Myocyte (in vitro differentiated cells): ENCODE results near the gene THUMPD1. TPM values are rescaled to one million over a fixed set of nuclear protein-coding genes. Genes with fewer than 3 reads are reported as not detected.
"Not testable (repeated sequence)": the region's sequence is repeated elsewhere in the genome, so short reads cannot be mapped to it uniquely, and the experiment has no call there.

Source experiments
- DNase-seq: peaks from one replicate; pipeline ENCODE4 v3.0.0-alpha.2; 2012; ENCODE audit warnings: low read depth
- polyA plus RNA-seq: library from polyadenylated mRNA; unstranded; fragments of >200 nt; gene quantifications from one replicate; pipeline ENCODE4 v1.2.1, GENCODE V29; 2012; ENCODE audit warnings: missing spikeins
- total RNA-seq: library from RNA; depleted of rRNA; stranded (reverse); fragments of >200 nt; gene quantifications from 2 replicates; pipeline ENCODE4 v1.2.3, GENCODE V29; 2014

The THUMPD1 gene
- total RNA-seq: 41.0 and 50.5 TPM in 2 replicates
- 12.6 TPM for polyA plus RNA-seq

- DNase-seq: peak; percentile 96
These were observed at the start of gene THUMPD1 for GRCh38 chr16:20741554-20742285. Gene THUMPD1 (minus strand): TSS chr16:20741818. CDS start chr16:20741739, 79 bp downstream.

- no peak for DNase-seq
These were observed 47.5 kb upstream of the THUMPD1 start for GRCh38 chr16:20789130-20789529.

- no peak for DNase-seq
These were observed 42.6 kb upstream of the THUMPD1 start for GRCh38 chr16:20784204-20784603.

GRCh38 chr16:20782470-20782869 is 40.9 kb upstream of the THUMPD1 start:
- DNase-seq: no peak

GRCh38 chr16:20781697-20782096 is 40.1 kb upstream of the THUMPD1 start:
- no peak for DNase-seq

- peak; percentile 63 for DNase-seq
These were observed 33.2 kb upstream of the THUMPD1 start for GRCh38 chr16:20774703-20775362.

- DNase-seq: no peak
These were observed 32.1 kb upstream of the THUMPD1 start for GRCh38 chr16:20773679-20774078.

GRCh38 chr16:20768818-20769217 is 27.2 kb upstream of the THUMPD1 start:
- no peak for DNase-seq

- DNase-seq: no peak
These were observed 26.5 kb upstream of the THUMPD1 start for GRCh38 chr16:20768121-20768520.

- DNase-seq: no peak
These were observed 26.0 kb upstream of the THUMPD1 start for GRCh38 chr16:20767577-20767976.

GRCh38 chr16:20766294-20766693 is 24.7 kb upstream of the THUMPD1 start:
- DNase-seq: no peak

GRCh38 chr16:20765732-20766131 is 24.1 kb upstream of the THUMPD1 start:
- no peak for DNase-seq

- not testable (repeated sequence) for DNase-seq
These were observed 22.8 kb upstream of the THUMPD1 start for GRCh38 chr16:20764448-20764847.

GRCh38 chr16:20763461-20764232 is 22.0 kb upstream of the THUMPD1 start, which contains the start of gene ACSM3:
Gene ACSM3 (plus strand): TSS chr16:20764014. CDS start chr16:20770035, 6,021 bp downstream.
- DNase-seq: peak; percentile 59

- no peak for DNase-seq
These were observed 20.9 kb upstream of the THUMPD1 start for GRCh38 chr16:20762404-20763123.

- DNase-seq: no peak
These were observed 19.6 kb upstream of the THUMPD1 start for GRCh38 chr16:20761175-20761574.

- no peak for DNase-seq
These were observed 18.7 kb upstream of the THUMPD1 start for GRCh38 chr16:20760346-20760745.

- DNase-seq: not testable (repeated sequence)
These were observed 14.2 kb upstream of the THUMPD1 start for GRCh38 chr16:20755799-20756198.

GRCh38 chr16:20755238-20755637 is 13.6 kb upstream of the THUMPD1 start:
- no peak for DNase-seq

GRCh38 chr16:20753727-20754126 is 12.1 kb upstream of the THUMPD1 start:
- DNase-seq: no peak

GRCh38 chr16:20750558-20750957 is 8.9 kb upstream of the THUMPD1 start:
- DNase-seq: no peak
